GM12801 (cell line): Measurements from ENCODE around the gene SCMH1.

ENCODE experiments used
- TF ChIP-seq, protein P1 (sequence below): IDR thresholded peaks from one replicate; pipeline ENCODE4 v1.5.1; 2011; ENCODE audit warnings: control low read depth; ENCODE audit not compliant: insufficient read length; ENCODE audit errors: extremely low read depth

Gene SCMH1

DNA sequence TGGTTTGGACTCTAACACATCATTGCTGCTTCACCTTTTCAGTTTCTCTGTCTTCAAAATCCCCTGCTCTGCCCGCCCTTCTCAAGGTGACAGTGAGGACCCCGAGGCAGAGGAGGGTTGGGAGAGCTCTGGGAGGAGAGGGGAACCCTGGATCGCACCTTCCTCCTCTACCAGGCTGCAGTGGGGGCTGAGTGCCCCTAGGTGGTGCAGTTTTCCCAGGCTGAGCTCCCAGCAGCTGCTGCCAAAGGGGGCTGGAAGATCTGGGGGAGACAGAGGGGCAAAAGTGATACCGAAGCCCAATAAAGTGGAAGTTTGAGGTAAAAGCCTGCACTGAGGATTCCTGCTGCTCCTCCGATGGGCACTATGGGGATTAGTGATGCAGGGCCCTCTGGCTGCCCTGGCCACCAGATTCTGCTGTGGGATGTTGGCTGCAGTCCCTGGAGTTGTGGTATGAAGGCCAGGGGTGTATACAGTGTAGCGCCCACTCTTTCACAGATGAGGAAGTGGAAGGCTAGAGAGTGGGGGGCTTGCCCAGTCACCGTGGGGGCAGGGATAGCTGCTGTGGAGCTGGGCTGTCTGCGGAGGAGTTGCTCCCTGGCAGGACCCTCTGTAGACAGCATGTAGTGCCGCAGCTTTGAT is 40.7 kb upstream of the SCMH1 start:
- TF ChIP-seq, protein P1, sequence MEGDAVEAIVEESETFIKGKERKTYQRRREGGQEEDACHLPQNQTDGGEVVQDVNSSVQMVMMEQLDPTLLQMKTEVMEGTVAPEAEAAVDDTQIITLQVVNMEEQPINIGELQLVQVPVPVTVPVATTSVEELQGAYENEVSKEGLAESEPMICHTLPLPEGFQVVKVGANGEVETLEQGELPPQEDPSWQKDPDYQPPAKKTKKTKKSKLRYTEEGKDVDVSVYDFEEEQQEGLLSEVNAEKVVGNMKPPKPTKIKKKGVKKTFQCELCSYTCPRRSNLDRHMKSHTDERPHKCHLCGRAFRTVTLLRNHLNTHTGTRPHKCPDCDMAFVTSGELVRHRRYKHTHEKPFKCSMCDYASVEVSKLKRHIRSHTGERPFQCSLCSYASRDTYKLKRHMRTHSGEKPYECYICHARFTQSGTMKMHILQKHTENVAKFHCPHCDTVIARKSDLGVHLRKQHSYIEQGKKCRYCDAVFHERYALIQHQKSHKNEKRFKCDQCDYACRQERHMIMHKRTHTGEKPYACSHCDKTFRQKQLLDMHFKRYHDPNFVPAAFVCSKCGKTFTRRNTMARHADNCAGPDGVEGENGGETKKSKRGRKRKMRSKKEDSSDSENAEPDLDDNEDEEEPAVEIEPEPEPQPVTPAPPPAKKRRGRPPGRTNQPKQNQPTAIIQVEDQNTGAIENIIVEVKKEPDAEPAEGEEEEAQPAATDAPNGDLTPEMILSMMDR: no peak

DNA sequence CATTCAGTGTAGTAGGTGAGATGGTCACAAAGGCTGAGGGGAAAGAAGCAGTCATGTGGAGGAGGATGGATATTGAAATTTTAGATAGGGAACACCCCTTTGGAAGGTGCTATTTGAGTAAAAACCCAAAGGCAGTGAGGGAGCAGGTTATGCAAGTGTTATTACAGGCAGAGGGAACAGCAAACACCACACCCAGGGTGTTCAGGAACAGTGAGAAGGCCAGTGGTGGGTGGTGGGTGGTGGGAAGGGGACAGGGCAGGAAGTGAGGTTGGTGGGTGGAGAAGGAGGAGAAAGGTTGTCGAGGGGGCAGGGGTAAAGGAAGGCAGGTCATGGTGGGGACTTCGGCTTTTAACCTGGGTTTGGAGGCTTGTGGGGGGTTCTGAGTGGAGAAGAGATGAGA is 39.2 kb upstream of the SCMH1 start:
- TF ChIP-seq, protein P1: no peak

DNA sequence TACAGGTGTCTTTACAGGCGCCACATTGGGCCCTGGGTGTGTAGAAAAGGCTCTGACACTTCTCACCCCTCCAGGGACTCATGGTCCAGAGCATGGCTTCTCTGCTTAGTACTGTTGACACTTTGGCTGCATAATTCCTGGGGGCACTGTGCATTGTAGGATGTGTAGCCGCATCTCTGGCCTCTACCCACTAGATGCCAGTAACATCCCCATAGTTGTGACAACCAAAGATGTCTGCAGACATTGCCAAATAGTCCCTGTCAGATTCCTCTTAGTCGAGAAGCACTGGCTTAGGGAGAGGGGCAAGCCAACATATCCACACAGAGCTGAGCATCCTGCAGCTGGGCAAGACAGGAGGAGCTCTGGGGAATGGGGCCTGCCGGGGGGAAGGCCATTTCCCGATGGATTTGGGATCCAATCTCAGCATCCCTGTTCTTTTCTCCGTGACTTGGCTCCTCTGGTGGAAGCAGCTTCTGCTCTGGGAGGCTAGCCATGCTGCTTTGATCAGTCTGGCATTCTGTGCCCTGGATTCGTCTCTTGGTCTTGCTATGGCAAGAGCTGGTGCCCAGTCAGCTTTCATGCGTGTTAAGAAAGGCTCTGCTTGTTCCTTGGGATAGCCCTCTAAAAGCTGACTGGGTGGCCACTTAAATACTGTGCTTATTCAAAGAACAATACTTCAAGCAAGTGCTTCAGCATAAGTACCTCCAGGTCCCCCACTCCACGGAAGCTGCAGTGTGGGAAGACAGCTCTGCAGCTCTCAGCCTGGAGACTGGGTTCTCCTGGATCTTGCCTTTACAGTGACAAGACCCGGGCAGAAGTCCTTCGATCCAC is 38.3 kb upstream of the SCMH1 start:
- TF ChIP-seq, protein P1: no peak

DNA sequence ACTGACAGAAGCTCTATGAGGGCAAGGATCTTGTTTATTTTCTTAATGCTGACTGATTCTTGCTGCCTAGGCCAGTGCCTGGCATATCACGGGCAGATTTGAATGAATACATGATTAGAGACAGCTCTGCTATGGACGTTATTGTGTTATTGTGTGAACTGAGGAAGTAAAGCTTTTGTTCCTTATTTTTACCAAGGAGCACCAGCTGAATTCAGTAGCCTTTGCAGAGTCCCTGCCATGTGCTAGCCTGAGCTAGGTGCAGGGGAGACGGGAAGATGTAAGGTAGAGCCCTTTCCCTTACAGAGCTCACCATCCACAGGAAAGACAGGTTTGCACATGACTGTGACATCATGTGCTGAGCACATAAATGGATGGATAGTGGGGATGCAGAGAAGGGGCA is 36.0 kb upstream of the SCMH1 start:
- TF ChIP-seq, protein P1: no peak

DNA sequence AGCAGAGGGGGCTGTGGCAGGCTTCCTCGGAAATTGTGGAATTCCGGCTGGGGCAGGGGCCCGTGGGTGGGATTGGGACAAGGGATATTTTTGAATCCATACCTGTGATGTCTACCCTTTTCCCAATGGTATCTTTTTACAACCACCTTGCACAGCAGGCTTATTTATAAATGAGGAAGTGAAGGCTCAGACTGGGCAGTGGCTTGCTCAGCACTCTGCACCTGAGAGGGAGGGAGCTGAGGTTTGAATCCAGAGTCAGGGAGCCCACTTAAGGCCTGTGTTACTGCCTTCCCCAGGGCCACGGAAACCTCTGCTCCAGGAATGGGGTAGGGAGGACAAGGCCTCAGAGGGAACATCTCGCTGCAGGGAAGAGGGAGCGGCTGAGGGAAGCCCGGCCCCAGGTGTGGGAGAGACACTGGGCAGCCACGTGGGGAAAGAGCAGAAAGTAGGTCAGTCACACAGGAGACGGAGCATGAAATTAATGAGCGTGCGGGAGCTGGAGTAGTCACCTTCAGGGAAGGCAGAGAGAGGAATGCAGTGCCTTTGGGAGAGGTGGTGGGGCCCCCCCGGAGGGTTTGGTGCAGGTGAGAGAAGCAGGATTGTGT is 35.4 kb upstream of the SCMH1 start:
- TF ChIP-seq, protein P1: no peak

DNA sequence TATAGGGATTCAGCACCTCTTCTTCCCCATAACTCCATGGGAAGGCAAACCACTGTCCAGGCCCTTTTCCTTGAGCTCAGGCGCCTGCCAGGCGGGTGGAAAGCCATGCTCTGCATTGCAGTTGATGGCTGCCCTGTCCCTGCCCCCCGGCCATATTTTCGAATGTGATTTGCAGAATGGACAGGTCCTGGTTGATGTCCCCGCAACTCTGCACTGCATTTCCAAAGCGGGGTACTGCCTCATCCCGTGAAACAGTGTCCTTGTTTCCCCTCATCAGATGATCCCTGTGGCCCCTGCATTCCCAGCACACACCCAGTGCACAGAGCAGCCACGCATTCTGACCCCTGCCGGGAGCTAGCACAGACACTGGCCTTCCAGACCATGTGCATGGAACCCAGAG is 33.7 kb upstream of the SCMH1 start:
- TF ChIP-seq, protein P1: no peak

DNA sequence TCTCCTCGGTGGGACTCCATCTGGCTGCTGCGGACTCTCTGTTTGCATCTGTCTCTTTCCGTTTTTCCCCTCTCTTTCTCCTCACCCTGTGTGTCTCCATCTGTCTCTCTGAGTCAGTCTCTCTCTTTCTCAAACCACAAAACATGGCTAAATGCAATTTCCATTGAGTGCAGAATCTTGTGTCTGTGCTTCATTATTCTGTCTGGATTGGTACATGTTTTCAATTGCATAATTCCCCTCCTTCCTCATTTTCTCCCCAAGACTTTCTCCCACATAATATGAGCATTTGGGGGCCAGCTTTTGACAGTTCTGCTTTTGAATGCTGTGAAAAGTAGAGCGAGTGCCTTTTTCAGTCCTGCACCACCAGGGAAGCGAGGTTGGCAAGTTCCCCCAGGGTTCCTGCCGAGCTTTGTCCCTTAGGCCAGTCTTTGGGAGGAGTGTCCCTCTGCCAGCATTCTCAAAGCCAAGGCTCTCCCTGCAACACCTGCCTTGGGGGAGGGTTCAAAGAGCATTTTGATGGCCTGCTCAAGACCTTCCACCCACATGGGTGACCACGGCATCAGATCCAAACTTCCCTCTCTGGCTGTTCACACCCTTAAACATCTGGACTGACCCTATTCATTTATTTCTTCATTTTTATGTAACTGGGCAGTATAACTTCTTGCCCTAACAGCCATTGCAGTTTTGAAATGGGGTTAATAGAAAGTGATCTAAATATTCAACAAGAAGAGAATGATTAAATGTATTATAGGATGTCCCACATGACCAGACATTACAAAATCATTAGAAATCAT is 32.8 kb upstream of the SCMH1 start:
- TF ChIP-seq, protein P1: no peak
